Right renal pelvis (tissue), 4 donors: Measurements from ENCODE around the gene PTPRQ. TPM values are rescaled to one million over a fixed set of nuclear protein-coding genes. Genes with fewer than 3 reads are reported as not detected.
"Not testable (repeated sequence)": the region's sequence is repeated elsewhere in the genome, so short reads cannot be mapped to it uniquely, and the experiment has no call there.

Experiments
- DNase-seq, 4 donors: peaks; one replicate each; pipeline ENCODE4 v3.0.0-alpha.2; 2013; ENCODE audit warnings: low read depth in 4 of 4, low spot score in 3 of 4, missing footprints in 1 of 4
- polyA plus RNA-seq, 4 donors: library from polyadenylated mRNA; unstranded; fragments of 120-200 nt; gene quantifications; one replicate each; pipeline ENCODE4 v1.2.1, GENCODE V29; 2013; ENCODE audit not compliant: insufficient read length in 4 of 4

PTPRQ gene
- polyA plus RNA-seq, 4 donors: 16.3 to 31.5 (median 22.9) TPM

DNA sequence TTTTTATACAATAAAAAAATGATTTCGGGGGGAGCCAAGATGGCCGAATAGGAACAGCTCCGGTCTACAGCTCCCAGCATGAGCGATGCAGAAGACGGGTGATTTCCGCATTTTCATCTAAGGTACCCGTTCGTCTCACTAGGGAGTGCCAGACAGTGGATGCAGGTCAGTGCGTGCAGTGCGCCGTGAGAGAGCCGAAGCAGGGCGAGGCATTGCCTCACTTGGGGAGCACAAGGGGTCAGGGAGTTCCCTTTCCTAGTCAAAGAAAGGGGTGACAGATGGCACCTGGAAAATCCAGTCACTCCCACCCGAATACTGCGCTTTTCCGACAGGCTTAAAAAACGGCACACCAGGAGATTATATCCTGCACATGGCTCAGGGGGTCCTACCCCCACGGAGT is 17.8 kb downstream of the PTPRQ start:
- not testable (repeated sequence) for DNase-seq

DNA sequence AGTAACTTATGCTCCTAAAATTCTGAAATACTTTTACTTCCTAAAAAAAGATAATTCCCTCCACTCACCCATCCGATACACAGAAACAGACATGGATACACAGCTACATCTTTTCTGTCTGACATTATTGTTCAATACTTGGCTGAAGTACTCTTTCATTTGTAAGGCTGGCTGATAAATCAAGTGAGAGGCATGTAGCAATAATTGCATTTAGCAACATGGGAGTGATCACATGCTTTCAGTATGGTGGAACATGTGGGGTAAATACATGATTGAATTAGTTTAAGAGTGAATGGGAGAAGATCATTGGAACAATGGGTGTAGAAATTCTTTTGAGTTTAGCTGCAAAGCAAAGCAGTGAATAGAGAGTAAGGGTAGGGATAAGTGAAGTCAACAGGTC is 25.6 kb downstream of the PTPRQ start:
- DNase-seq: no peak

DNA sequence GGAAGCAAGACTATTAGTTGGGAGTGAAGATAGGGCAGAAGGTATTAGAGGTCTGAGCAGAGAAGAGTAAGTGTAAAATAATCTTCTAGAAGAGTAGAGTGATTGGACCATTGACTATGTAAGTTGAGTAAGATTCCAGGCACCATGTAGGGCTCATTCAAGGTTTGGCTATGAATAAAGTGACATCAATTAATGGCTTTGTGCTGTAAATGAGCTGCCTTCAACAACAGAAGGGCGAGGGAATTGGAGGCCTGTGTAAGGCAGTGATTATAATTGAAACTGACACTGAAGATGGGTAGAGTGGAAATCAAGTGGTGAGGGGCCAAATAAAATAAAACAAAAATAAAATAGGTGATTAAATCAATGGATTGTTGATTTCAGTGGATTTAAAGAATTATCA is 26.4 kb downstream of the PTPRQ start:
- no peak for DNase-seq

DNA sequence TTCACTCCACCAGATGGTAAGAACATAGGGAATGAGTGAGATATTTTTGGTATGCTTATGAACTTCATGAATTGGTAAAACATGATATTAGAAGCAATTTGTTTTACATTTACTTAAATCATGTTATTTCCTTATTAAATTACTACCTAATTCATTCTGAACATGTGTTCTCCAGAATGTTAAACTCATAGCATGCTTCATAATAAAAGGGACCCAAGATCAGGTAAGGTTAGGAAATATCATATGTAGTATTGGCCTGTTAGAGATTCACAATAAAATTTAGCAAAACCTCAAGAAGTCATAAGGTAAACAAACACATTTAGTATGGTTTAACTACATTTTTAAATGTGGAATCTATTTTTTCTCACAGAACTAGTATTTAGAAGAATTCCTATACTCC is 28.2 kb downstream of the PTPRQ start:
- no peak for DNase-seq

DNA sequence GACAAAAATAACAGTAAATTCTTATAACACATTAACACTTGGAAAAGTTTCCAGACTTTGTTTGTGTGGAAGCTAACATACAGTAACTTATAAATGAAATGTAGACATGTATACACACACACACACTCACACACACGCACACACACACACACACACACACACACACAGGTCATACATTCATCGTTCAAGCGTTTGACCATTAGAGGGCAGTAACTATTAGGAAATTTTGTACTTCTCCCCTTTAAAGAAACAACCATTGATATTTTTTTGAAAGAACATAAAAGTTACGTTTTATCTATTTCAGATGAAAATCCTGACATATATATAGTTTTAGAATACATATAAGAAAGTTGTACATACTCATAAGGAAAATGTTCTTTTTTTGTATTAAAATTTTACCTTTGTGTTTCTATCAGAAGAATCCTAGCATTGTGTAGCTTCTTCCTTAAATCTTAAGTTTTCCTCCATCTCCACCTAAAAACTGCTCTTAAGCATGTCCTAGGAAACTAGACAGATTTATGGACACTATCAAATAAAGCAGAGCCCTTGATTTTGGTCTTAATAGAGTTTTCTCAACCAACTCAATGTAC is 29.0 kb downstream of the PTPRQ start:
- DNase-seq: peak in 3 of 4 donors; percentile 12 to 20 (median 14)

DNA sequence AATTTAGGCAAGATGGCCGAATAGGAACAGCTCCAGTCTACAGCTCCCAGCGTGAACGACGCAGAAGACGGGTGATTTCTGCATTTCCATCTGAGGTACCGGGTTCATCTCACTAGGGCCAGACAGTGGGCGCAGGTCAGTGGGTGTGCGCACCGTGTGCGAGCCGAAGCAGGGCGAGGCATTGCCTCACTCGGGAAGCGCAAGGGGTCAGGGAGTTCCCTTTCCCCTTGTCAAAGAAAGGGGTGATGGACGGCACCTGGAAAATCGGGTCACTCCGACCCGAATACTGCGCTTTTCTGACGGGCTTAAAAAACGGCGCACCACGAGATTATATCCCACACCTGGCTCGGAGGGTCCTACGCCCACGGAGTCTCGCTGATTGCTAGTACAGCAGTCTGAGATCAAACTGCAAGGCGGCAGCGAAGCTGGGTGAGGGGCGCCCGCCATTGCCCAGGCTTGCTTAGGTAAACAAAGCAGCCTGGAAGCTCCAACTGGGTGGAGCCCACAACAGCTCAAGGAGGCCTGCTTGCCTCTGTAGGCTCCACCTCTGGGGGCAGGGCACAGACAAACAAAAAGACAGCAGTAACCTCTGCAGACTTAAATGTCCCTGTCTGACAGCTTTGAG is 33.6 kb downstream of the PTPRQ start:
- DNase-seq: not testable (repeated sequence)

DNA sequence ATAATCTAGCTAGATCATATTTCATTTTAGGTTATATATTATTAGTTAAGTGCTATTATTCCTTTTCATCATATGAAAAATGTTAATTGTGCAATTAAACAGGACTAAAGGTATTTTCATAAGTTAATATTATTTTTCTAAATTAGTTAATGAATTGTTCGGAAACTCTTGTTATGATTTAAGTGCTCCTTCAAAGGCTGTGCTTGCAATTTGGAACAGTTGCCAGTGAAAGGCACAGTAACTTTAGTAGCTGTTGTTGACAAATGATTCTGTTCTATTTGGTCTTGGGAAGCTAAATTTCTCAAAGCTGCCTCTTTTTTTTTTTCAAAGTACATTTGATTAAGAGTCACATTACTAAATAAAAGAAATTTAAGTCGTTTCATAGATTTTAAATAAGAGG is 40.7 kb downstream of the PTPRQ start:
- no peak for DNase-seq

DNA sequence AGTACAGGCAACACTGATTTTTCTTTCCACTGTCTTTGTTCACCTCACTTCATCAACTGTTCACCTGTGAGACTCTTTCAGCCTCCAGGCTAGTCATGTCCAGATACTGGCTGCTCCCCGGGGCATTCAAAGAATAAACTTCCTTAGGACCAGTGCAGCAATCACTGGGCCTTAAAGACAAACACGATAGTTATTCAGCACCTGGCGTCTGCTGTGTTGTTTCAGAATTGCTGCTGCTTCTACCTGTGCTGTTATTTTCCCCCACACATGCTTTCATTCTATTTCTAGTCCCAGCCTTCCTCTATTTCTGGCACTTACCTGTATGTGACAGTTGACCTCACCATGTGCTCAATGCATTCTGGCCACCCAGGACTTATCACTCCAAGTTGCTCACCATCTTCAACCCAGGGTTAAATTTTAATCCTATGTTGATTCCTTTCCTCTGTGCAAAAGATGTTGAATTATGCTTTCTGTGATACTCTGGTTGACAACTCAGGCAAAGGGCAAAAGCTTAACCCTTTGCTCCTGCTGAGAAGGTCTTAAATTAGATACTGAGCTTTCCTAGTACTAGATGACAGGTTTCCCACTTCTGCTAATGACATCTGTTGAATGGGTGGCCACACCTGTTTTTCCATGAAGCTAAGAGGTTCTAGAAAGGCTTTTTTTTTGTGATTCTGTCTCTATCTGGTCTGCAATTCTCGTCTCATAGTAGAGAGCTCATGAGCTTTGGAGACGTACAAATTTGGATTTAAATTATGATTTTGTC is 41.4 kb downstream of the PTPRQ start:
- no peak for DNase-seq

DNA sequence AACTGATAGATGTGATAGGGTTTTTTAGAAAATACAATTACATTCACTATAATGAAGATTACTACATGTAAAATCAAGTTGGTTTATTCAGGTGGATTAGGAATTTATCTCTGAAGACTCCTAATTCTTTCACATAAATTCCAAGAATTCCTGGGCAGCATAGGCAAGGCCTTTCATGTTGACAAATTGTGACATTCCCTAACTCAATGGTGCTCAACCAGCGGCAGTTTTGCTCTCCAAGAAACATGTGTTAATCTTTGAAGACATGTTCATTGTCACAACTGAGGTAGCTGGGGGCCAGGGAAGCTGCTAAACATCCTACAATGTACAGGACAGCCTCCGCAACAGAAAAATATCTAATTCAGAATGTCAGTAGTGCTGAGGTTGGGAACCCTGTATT is 46.3 kb downstream of the PTPRQ start:
- no peak for DNase-seq

DNA sequence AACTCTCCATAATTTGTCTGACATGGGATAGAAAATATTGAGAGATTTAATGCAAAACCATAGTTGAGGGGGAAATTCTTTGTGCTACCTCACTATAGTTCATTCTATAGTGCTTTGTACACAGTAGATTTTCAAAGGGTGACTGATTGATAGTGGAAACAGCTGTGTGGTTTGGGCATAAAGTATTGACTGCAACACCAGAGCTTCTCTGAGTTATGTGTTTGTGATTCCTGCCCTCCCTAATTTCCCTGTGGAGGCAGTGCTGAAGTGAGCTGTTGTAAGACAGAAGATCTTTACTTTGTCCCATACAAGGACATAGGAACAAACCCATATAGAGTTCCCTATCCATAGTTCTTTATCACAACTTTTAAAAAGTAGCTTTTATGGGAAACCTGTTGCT is 47.1 kb downstream of the PTPRQ start:
- no peak for DNase-seq

DNA sequence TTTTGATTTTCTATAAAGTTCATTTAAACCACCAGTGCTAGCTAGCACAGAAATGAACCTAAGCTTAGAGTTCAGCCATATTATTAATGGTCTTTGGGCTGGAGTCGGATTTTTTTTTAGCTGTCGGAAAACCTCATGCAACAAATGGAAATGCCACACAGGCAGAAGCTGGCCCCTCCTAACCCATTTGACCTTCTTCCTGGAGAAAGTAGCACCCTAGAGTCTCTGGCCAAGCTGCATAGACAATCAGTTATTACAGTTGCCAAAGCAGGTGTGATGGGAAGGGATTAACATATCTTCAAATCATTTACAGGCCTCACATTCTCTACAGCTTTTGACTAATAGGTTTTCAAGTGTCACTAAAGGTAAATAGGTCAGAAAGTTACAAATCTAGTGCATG is 49.4 kb downstream of the PTPRQ start:
- no peak for DNase-seq

DNA sequence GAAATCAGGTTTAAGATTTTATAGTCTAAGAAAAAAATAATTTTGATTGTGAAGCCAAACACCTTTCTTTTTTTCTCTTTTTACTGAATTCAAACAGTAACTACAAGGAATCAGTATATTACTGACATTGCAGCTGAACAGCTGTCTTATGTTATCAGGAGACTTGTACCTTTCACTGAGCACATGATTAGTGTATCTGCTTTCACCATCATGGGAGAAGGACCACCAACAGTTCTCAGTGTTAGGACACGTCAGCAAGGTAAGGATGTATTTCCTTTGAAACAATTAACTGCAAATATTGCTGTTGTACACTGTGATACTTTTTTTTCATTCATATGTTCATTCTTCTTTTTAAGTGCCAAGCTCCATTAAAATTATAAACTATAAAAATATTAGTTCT is 50.8 kb downstream of the PTPRQ start:
- DNase-seq: no peak

DNA sequence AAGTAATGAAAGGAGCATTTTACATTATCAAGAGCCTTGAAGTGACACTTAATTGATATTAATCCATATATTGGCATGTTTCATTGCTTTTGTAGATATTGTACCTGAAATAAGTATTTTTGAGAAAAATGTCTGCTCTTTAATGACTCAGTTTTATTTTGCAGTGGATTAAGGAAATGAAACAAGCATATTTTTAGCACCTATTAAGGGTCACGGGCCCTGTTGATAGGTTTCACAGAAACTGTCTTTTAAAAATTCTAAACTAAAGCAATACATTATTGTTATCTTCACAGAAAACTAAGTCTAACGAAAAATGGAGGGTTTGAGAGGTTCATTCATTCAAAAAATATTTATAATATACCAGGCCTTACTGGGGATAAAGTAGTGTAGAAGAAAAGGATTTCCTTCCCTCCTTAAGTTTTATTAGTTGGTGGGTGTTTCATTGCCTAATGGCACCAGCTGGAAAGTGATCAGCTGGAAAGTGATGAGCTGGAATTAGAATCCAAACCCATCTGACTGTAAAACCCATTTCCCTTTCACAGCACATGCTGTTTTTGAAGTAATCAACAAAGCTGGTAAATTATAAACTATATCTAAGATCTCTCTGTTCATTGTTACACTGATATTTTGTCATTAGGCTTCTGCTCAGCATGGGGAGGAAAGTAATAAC is 54.2 kb downstream of the PTPRQ start:
- no peak for DNase-seq

DNA sequence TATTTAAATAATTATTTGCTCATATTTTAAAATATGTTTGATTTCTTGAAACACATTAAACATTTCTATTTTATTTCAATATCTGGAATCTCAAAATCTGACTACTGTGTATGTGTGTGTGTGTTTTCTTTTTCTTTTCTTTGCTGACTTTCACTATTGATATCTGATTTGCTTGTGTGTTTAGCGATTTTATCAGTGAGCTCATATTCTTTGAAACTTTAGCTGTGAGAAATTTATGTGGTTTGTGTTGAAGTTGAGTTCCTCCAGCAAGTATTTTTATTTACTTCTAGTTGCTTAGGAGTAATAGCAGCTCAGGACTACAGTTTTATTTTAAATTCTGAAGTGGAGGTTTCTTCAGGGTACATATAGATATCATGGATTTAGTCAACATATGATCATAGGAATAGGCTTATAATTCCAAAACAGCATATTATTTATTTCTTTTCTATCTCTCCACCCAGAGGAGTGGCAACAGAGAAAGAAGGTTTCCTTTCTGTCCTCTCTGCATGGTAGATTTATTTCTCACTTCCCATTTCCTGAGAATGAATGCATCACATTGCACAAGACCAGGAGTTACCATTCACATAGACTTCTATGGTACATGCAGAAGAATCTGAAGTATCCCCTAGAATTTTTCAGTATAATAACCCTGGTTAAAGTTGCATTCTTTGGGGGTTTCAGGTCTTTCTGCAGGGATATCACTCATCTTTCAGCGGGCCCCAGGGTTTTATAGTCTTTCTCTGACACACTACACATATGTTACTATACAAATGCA is 60.5 kb downstream of the PTPRQ start:
- no peak for DNase-seq

DNA sequence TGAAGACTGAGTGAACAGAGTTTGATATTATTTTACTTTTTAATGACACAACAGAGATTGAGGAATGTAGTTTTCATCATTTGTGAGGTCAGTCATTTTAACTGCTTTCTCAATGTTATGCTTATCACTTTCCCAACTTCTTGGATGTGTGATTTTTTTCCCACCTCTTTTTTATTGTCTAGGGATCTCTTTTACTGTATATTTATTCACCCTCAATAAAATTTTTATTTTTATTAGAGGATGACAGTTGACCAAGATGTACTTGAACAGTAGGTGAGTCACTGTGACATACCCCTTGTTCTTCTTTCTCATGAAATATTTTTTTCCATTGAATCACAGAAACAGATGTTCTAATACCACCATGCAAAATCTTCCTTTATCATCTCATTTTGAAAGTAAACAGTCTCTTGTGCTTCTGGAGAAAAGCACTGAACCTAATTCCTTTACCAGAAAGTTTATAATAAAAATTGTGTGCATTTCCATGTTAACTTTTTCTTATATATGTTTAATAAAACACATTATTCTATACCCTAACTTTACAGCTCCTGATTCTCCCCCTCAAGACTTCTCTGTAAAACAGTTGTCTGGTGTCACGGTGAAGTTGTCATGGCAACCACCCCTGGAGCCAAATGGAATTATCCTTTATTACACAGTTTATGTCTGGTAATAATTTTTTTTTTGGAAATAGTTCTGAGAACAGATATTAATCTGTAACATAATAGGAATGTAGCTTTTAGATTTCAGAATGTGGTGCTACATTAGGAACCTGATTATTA is 65.9 kb downstream of the PTPRQ start:
- DNase-seq: peak in 2 of 4 donors; percentile 8 to 10

DNA sequence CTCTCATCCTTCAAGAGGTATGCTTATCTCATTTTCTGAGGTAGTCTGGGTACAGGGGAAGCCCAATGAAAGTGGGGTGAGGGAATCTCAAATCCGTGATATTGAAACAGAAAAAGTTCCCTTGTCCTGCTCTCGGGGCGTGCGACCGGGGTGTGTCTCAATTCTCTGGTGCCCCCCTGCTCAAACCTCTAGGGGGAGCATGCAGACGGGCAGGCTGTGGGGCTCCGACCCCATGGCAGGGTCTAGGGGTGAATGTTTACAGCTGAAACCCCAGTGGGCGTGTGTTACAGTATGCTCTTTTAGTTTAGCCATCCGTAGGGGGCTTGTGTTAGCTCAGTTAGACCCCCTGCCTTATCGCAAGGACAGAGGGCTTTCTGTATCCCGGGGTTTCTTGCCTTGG is 68.7 kb downstream of the PTPRQ start:
- DNase-seq: no peak

DNA sequence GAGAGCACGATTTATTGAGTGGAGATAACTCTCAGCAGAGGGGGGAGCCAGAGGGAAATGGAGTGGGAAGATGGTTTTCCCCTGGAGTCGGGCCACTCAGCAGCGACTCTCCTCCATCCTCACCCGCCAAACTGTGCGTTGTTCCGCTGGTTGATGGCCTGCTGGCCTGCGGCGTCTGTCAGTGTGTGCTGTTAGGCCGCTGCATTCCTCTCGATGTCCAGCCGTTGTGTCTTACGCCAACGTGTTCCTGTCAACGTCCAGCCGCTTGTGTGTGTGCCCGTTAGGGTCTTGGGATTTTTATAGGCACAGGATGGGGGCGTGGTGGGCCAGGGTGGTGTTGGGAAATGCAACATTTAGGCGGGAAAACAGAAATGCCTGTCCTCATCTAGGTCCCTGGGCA is 69.2 kb downstream of the PTPRQ start:
- no peak for DNase-seq

DNA sequence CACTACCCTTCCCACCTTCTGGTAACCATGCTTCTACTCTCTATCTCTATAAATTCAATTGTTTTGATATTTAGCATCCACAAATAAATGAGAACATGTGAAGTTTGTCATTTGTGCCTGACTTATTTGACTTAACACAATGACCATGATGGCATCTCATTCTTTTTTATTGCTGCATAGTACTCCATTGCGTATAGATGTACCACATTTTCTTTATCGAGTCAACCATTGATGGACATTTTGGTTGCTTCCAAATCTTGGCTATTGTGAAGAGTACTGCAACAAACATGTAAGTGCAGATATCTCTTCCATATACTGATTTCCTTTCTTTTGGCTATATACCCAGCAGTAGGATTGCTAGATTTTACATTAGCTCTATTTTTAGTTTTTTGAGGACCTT is 73.6 kb downstream of the PTPRQ start:
- no peak for DNase-seq

DNA sequence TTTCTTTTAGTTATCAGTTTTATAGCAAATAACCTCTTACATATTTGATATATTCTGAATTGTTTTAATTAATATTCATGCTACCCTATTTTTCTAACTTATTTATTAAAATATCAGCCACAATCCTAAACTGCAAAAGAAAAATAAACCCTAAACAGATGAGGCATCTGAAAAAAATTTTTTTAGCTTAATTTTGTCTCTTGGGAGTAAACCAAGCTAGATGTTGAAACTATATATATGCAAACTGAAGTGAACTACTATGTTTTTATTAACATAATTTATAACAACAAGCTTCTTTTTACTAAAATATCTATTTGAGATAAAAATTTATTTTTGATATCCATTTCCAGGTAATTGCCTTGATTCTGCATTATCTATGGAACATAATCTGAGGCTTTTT is 87.6 kb downstream of the PTPRQ start:
- no peak for DNase-seq

DNA sequence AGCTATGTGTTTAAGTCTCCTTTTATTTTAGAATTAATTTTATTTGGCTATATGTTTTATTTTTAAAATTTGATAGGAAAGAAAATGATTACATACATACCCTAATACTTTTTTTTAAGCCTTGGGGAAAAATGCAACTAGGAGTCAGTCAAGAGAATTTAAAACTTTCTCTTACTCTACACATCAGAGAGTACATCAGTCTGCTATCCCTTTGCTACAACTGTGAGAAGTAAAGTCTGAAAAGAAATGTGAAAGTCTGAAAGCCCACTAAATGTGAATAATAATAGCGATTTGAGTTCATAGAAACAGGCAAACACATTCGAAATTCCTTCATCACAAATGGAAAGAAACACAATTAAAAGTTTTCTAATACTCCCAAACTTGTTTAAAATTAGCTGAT is 95.0 kb downstream of the PTPRQ start:
- no peak for DNase-seq
